Naive thymus-derived CD4-positive, alpha-beta T cell (primary cell): ENCODE results near the gene LMO7. TPM values are rescaled to one million over a fixed set of nuclear protein-coding genes. Genes with fewer than 3 reads are reported as not detected.
"Not testable (repeated sequence)": the region's sequence is repeated elsewhere in the genome, so short reads cannot be mapped to it uniquely, and the experiment has no call there.

Experiments
- ATAC-seq: fragments of 150-1000 bp; cut with Tn5 transposase; 2 replicates; pipeline ENCODE4 v1.10.0; 2021; ENCODE audit warnings: mild to moderate bottlenecking, moderate library complexity
- CTCF ChIA-PET: fragments of 350-600 bp; sonication (Branson Sonifier 250); formaldehyde crosslinking; loops from one replicate; lab custom pipeline; 2021; ENCODE audit warnings: antibody characterized with exemption; lab: Charles Lee
- POLR2A ChIA-PET: fragments of 350-600 bp; sonication (Branson Sonifier 250); formaldehyde crosslinking; loops from one replicate; lab custom pipeline; 2021; ENCODE audit warnings: antibody characterized with exemption, inconsistent platforms; lab: Charles Lee
- DNase-seq, 9 donors: peaks; one replicate each; pipeline versions ENCODE4 v3.0.0 to v3.0.0-alpha.2; 2020 to 2022; ENCODE audit warnings: mixed read lengths in 1 of 9
- H3K27ac ChIP-seq: one replicate; pipeline ENCODE4 v1.7.0; 2013; ENCODE audit warnings: mild to moderate bottlenecking, low read depth, low read length, moderate library complexity
- H3K27me3 ChIP-seq, 2 donors: one replicate each; pipeline ENCODE4 v1.7.0; 2013; ENCODE audit warnings: low read length in 2 of 2, mild to moderate bottlenecking in 2 of 2, moderate library complexity in 2 of 2; ENCODE audit not compliant: control insufficient read depth in 2 of 2, insufficient read depth in 2 of 2
- H3K36me3 ChIP-seq, 3 experiments: 1 replicate in 2 of 3; 2 replicates in 1 of 3; pipeline ENCODE4 v1.7.0; 2013; ENCODE audit warnings: low read length in 3 of 3, mild to moderate bottlenecking in 3 of 3, moderate library complexity in 1 of 3; ENCODE audit not compliant: insufficient read depth in 3 of 3, control insufficient read depth in 2 of 3
- H3K4me1 ChIP-seq, 2 donors: one replicate each; pipeline ENCODE4 v1.7.0; 2013; ENCODE audit warnings: low read length in 2 of 2, mild to moderate bottlenecking in 2 of 2, moderate library complexity in 1 of 2; ENCODE audit not compliant: control insufficient read depth in 2 of 2, insufficient read depth in 2 of 2
- H3K4me3 ChIP-seq: 2 replicates; pipeline ENCODE4 v1.7.0; 2013; ENCODE audit warnings: mild to moderate bottlenecking, low read length
- H3K9me3 ChIP-seq, 3 experiments: 1 replicate in 2 of 3; 2 replicates in 1 of 3; pipeline ENCODE4 v1.7.0; 2013; ENCODE audit warnings: low read length in 3 of 3; ENCODE audit not compliant: control insufficient read depth in 2 of 3
- H3K27ac Mint-ChIP-seq, 9 donors: one replicate each; pipeline ENCODE4 v1.8.0; 2020 to 2022; ENCODE audit warnings: mixed read lengths in 9 of 9, mild to moderate bottlenecking in 8 of 9, moderate library complexity in 5 of 9, inconsistent platforms in 2 of 9
- H3K27me3 Mint-ChIP-seq, 5 donors: one replicate each; pipeline ENCODE4 v1.8.0; 2021 to 2022; ENCODE audit warnings: mixed read lengths in 5 of 5, mild to moderate bottlenecking in 1 of 5
- H3K36me3 Mint-ChIP-seq, 5 donors: one replicate each; pipeline ENCODE4 v1.8.0; 2020 to 2022; ENCODE audit warnings: mixed read lengths in 5 of 5, mild to moderate bottlenecking in 3 of 5, inconsistent platforms in 1 of 5
- H3K4me1 Mint-ChIP-seq, 7 donors: one replicate each; pipeline ENCODE4 v1.8.0; 2020 to 2022; ENCODE audit warnings: mixed read lengths in 7 of 7, mild to moderate bottlenecking in 3 of 7, inconsistent platforms in 1 of 7
- H3K4me3 Mint-ChIP-seq, 10 donors: one replicate each; pipeline ENCODE4 v1.8.0; 2020 to 2022; ENCODE audit warnings: mild to moderate bottlenecking in 10 of 10, mixed read lengths in 10 of 10, moderate library complexity in 6 of 10, inconsistent platforms in 2 of 10
- H3K9me3 Mint-ChIP-seq, 11 donors: one replicate each; pipeline ENCODE4 v1.8.0; 2020 to 2022; ENCODE audit warnings: mixed read lengths in 11 of 11, mild to moderate bottlenecking in 4 of 11, inconsistent platforms in 1 of 11, moderate library complexity in 1 of 11
- intact Hi-C, 2 donors: fragments of 100-400 bp; cut with micrococcal nuclease; formaldehyde crosslinking; loops; one replicate each; pipeline ENCODE4 v1.15.1; 2023
- polyA plus RNA-seq, 2 donors: library from polyadenylated mRNA; unstranded; fragments of 300-500 nt; fragmentation: Illumina TruSeq; gene quantifications; one replicate each; pipeline ENCODE4 v1.2.3, GENCODE V29; 2021
- total RNA-seq, 6 experiments: library from RNA in 5 of 6; stranded (reverse) in 5 of 6; gene quantifications; 1 replicate in 5 of 6; 2 replicates in 1 of 6; pipeline ENCODE4 v1.2.3 and lab custom pipeline; 2021 to 2026

The LMO7 gene
- total and polyA plus RNA-seq, 7 experiments from 2014 or later: 18.0 to 68.1 (median 37.8) TPM

- no peaks in the 10 kb centered on the region for H3K36me3 ChIP-seq
- no peak overlapping the region for H3K4me3 ChIP-seq
- H3K4me3 Mint-ChIP-seq: no peak overlapping the region
- intact Hi-C loops: no loop called here
- H3K27ac ChIP-seq: no peak overlapping the region
- ChIA-PET POLR2A (no interaction called here), CTCF (interaction anchor here (0.9 kb wide), 1 partner anchor 81 kb away, joined by 4 read pairs; no protein-coding TSS in a partner anchor)
- H3K27me3 ChIP-seq: no peaks in the 10 kb centered on the region
- DNase-seq (no peak), ATAC-seq (no peak)
- H3K4me1 ChIP-seq: no peaks in the 10 kb centered on the region
- peaks cover 0 to 23% (median 8%) of the 10 kb centered on the region in 11 donors for H3K9me3 Mint-ChIP-seq
- peaks cover 0 to 30% (median 9%) of the 10 kb centered on the region in 7 donors for H3K4me1 Mint-ChIP-seq
- no peaks in the 10 kb centered on the region for H3K27me3 Mint-ChIP-seq
- H3K27ac Mint-ChIP-seq: no peak overlapping the region
- H3K36me3 Mint-ChIP-seq: peaks cover 9 to 65% (median 45%) of the 10 kb centered on the region in 5 donors
- H3K9me3 ChIP-seq: no peaks in the 10 kb centered on the region
Measured at GRCh38 chr13:75776550-75776949, 140.4 kb downstream of the LMO7 start.

DNA sequence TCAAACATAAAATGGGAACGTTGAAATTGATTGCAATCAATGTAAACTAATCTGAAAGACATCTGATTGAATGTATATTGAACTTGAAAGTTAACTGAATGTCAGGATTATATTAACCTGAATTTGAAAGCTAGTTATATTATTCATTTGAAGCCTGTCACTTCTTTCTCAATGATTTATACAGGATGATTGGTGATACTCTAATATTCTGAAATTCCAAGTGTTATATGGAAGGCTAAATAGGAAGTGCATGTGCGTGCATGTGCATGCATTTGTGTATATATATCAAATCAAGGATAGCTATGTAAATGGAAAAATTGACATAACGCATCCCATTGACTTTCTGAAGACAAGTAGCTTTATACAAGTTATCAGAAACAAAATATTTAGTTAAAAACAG is 143.3 kb downstream of the LMO7 start:
- no peaks in the 10 kb centered on the region for H3K4me1 ChIP-seq
- H3K4me1 Mint-ChIP-seq: peaks cover 0 to 24% (median 13%) of the 10 kb centered on the region in 7 donors
- peak overlapping the region in 1 of 9 donors; percentile 9 for H3K27ac Mint-ChIP-seq
- H3K9me3 Mint-ChIP-seq: peaks cover 0 to 31% (median 7%) of the 10 kb centered on the region in 11 donors
- no peaks in the 10 kb centered on the region for H3K27me3 ChIP-seq
- H3K36me3 Mint-ChIP-seq: peaks cover 4 to 64% (median 45%) of the 10 kb centered on the region in 5 donors
- H3K27me3 Mint-ChIP-seq: no peaks in the 10 kb centered on the region
- DNase-seq (no peak), ATAC-seq (no peak)
- CTCF ChIA-PET: no interaction called here
- no peak overlapping the region for H3K27ac ChIP-seq
- intact Hi-C loops: loop anchor here in 1 of 2 donors (2.0 kb wide), 1 partner anchor 19 kb away; no protein-coding TSS in a partner anchor
- POLR2A ChIA-PET: interaction anchor here (1.0 to 1.1 kb wide), 2 partner anchors 19 to 77 kb away, joined by 3 to 4 read pairs; no protein-coding TSS in a partner anchor
- H3K36me3 ChIP-seq: no peaks in the 10 kb centered on the region
- no peaks in the 10 kb centered on the region for H3K9me3 ChIP-seq
- H3K4me3 Mint-ChIP-seq: no peak overlapping the region
- H3K4me3 ChIP-seq: no peak overlapping the region

DNA sequence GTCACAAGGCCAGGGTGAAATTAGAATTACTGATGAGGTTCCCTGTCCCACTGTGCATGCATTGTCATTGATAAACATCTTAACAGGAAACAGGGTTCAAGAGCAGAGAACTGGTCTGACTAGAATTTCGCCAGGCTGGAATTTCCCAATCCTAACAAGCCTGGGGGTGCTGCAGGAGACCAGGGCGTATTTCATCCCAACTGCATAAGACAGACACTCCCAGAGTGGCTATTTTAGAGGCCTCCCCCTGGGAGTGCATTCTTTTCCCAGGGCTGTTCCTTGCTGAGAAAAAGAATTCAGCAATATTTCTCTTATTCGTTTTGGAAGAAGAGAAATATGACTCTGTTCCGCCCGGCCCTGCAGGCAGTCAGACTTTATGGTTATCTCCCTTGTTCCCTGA is 144.0 kb downstream of the LMO7 start:
- Mint-ChIP-seq H3K36me3 (peaks cover 4 to 57% (median 41%) of the 10 kb centered on the region in 5 donors), H3K9me3 (peaks cover 0 to 31% (median 7%) of the 10 kb centered on the region in 11 donors), H3K4me1 (peaks cover 0 to 27% (median 13%) of the 10 kb centered on the region in 7 donors)
- H3K36me3 ChIP-seq, H3K9me3 ChIP-seq, DNase-seq, H3K4me3 Mint-ChIP-seq, ATAC-seq, H3K4me3 ChIP-seq, H3K27ac Mint-ChIP-seq, CTCF ChIA-PET, H3K27me3 Mint-ChIP-seq, H3K4me1 ChIP-seq, H3K27ac ChIP-seq, H3K27me3 ChIP-seq, intact Hi-C loops: not testable (repeated sequence)
- POLR2A ChIA-PET: interaction anchor here (1.0 kb wide), 1 partner anchor 20 kb away, joined by 3 read pairs; no protein-coding TSS in a partner anchor

DNA sequence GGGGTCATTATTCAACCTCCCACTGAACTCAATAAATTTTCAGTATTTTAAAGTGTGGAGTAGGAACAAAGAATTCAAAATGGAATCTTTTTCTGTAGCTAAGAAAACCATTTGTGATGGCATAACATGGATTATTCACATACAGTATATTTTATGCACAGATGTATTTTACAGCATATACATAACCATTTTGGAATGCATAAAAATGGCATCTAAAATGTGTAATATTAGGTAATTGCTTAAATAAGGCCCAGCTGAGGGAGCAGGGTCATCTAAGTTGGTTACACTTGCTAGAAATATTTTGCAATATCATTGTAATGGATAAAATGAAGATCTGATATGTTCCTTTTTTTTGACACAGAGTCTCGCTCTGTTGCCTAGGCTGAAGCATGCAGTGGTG is 146.9 kb downstream of the LMO7 start:
- H3K27me3 Mint-ChIP-seq: no peaks in the 10 kb centered on the region
- H3K36me3 Mint-ChIP-seq: peaks cover 4 to 49% (median 34%) of the 10 kb centered on the region in 5 donors
- no peak overlapping the region for H3K4me3 Mint-ChIP-seq
- Histone ChIP-seq H3K36me3 (no peaks in the 10 kb centered on the region), H3K27ac (no peak overlapping the region), H3K4me1 (no peaks in the 10 kb centered on the region), H3K9me3 (no peaks in the 10 kb centered on the region), H3K27me3 (no peaks in the 10 kb centered on the region), H3K4me3 (no peak overlapping the region)
- DNase-seq: no peak
- no peak overlapping the region for H3K27ac Mint-ChIP-seq
- H3K9me3 Mint-ChIP-seq: peaks cover 0 to 31% (median 7%) of the 10 kb centered on the region in 11 donors
- peaks cover 0 to 29% (median 13%) of the 10 kb centered on the region in 7 donors for H3K4me1 Mint-ChIP-seq
- POLR2A ChIA-PET: interaction anchor here (0.6 to 0.9 kb wide), 2 partner anchors 20 to 1122 kb away, joined by 3 read pairs; no protein-coding TSS in a partner anchor
- intact Hi-C loops: no loop called here
- CTCF ChIA-PET: interaction anchor here (1.6 kb wide), 1 partner anchor 22 kb away, joined by 4 read pairs; no protein-coding TSS in a partner anchor
- no peak for ATAC-seq

- Mint-ChIP-seq H3K4me1 (peaks cover 0 to 29% (median 13%) of the 10 kb centered on the region in 7 donors), H3K27ac (peak overlapping the region in 1 of 9 donors; percentile 32), H3K9me3 (peaks cover 0 to 26% (median 7%) of the 10 kb centered on the region in 11 donors), H3K36me3 (peaks cover 4 to 42% (median 27%) of the 10 kb centered on the region in 5 donors), H3K27me3 (no peaks in the 10 kb centered on the region), H3K4me3 (no peak overlapping the region)
- Histone ChIP-seq H3K4me1 (no peaks in the 10 kb centered on the region), H3K9me3 (no peaks in the 10 kb centered on the region), H3K4me3 (no peak overlapping the region), H3K36me3 (no peaks in the 10 kb centered on the region), H3K27me3 (no peaks in the 10 kb centered on the region), H3K27ac (no peak overlapping the region)
- ATAC-seq: no peak
- ChIA-PET POLR2A (interaction anchor here (0.7 to 0.9 kb wide), 2 partner anchors 21 to 28 kb away, joined by 3 to 4 read pairs; no protein-coding TSS in a partner anchor), CTCF (interaction anchor here (0.8 to 1.6 kb wide), 2 partner anchors 13 to 23 kb away, joined by 3 to 4 read pairs; no protein-coding TSS in a partner anchor)
- intact Hi-C loops: no loop called here
- DNase-seq: no peak
Measured at GRCh38 chr13:75784003-75784402, 147.9 kb downstream of the LMO7 start.

DNA sequence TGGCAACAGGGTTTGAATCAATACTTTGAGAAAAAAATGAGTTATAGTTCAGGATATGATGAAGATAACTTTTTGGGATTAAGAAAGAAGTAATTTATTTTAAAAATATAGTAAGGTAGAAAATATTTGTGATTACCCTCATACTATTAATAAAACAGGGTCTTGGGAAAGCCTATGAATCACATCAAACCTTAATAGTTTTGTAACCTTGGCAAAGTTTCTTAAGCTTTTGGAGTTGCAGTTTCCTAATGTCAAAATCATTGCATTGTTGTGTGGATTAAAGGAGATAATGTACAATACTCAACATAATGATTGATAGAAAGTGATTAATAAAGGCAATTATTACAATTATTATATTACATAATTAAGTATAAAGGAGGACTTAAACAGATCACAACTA is 149.0 kb downstream of the LMO7 start:
- Histone ChIP-seq H3K27me3 (no peaks in the 10 kb centered on the region), H3K4me3 (no peak overlapping the region), H3K4me1 (no peaks in the 10 kb centered on the region), H3K9me3 (no peaks in the 10 kb centered on the region), H3K27ac (no peak overlapping the region), H3K36me3 (no peaks in the 10 kb centered on the region)
- Mint-ChIP-seq H3K27ac (no peak overlapping the region), H3K36me3 (peaks cover 0 to 31% (median 17%) of the 10 kb centered on the region in 5 donors), H3K9me3 (peaks cover 0 to 15% (median 3%) of the 10 kb centered on the region in 11 donors), H3K27me3 (no peaks in the 10 kb centered on the region), H3K4me1 (peaks cover 0 to 29% (median 13%) of the 10 kb centered on the region in 7 donors), H3K4me3 (no peak overlapping the region)
- ATAC-seq (no peak), DNase-seq (no peak)
- ChIA-PET CTCF (no interaction called here), POLR2A (no interaction called here)
- intact Hi-C loops: no loop called here
